NCI-H524 treated with DMSO at 0.1 percent for 48 hours (cell line): ENCODE data around the gene ABHD12.
"Not testable (repeated sequence)": the region's sequence is repeated elsewhere in the genome, so short reads cannot be mapped to it uniquely, and the experiment has no call there.

Experiments
- DNase-seq: peaks from one replicate; lab custom pipeline; 2025; lab: John Stamatoyannopoulos, UW

Gene ABHD12

DNA sequence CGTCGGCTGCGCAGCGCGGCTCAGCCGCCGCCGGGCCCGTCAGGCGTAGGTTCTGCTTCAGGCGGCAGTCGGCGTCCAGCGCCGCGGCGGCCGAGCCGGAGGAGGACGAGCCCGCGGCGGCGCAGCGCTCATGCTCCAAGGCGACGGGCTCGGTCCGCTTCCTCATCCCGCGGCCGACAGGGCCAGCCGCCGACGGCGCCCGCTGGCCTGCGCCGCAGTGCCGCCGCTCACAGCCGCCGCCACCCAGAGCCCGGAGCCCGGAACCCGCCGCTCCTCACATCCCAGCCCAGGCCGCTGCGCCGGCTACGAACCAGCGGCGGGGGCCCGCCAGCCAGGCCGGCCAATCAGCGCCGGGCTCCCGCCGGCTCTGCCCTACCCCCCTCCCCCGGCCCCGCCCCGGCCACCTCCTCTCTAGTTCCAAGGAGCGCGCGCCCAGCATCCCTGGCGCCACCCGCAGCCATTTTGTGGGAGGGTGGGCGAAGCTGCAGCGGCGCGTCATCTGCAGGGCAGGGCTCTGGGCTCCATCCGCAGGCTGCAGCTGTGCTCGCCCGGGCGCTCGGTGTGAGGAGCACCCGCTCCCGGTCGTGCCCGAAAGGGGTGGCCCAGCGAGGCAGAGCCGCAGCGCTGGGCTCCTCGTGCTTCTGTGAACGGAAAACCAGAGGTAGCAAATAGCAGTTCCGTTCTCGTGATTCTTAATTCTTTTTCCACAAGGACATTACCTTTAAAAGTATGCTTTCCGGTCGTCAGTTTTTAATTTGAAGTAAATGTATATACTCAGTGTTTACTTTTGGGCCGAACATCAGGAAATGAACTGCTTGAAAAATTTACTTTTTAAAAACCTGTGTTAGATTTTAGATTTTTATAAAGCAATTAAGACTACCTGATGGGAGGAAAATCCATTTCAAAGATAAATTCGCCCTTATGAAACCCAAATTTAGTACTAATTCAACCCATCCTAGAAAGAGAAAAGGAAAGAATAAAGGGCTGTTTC is at the start of gene ABHD12:
Gene ABHD12, minus strand, starts transcription at position 298 of the 991 bp plus-strand sequence. Its CDS starts 132 bp downstream, at position 166.
- DNase-seq: peak; percentile 84

GRCh38 chr20:25439328-25439727 is 48.7 kb upstream of the ABHD12 start:
- DNase-seq: no peak

- no peak for DNase-seq
These were observed 46.5 kb upstream of the ABHD12 start for GRCh38 chr20:25437153-25437581.

- DNase-seq: no peak
These were observed 33.9 kb upstream of the ABHD12 start for GRCh38 chr20:25424536-25424935.

DNA sequence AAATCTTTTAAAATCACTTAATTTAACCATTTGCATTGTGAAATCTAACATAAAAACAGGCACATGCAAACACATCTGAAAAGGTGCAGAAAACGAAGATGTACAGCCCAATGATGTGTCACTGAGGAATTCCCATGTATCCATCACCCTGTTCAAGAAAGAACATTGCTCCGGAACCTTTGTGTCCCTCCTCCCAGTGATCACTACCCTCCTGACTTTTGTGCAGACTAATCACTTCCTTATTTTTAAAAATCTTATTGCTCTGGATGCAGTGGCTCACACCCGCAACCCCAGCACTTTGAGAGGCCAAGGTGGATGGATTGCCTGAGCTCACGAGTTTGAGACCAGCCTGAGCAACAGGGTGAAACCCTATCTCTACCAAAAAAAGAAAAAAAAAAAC is 31.4 kb upstream of the ABHD12 start:
- no peak for DNase-seq

GRCh38 chr20:25421102-25421501 is 30.5 kb upstream of the ABHD12 start:
- no peak for DNase-seq

DNA sequence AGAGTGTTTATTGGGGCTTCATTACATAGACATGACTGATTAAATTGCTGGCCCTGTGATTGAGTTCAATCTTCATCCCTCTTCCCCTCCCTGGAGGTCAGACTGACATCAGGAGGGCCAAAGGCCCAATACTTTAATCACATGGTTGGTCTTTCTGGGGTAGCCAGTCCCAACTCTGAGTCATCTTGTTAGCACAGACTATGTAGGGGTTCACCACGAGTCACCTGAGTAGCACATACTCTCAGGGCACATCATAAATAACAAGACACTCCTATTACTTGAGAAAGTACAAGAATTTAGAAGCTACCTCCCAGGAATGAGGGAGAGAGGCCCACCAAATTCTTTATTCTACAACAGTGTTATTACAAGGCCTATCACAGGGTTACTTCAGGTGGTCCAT is 28.1 kb upstream of the ABHD12 start:
- DNase-seq: no peak

DNA sequence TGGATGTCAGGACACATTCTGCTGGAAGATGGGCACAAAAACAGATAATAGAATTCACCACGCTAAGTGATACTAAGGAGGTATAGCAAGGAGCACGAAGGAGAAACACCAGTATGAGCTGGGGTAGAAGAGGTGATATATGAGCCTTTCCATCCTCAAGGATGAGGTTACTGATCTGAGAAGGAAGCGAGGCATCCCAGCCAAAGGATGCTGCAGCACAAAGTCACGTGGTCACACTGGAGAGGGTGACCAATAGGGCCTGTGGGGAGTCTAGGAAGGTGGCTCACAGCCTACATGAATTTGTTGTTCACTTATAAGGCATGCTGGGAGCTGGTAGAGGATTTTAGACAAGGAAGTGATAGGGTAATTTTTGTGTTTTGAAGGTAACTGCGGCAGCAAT is 18.3 kb upstream of the ABHD12 start:
- no peak for DNase-seq

- no peak for DNase-seq
These were observed 17.5 kb upstream of the ABHD12 start for GRCh38 chr20:25408170-25408547.

DNA sequence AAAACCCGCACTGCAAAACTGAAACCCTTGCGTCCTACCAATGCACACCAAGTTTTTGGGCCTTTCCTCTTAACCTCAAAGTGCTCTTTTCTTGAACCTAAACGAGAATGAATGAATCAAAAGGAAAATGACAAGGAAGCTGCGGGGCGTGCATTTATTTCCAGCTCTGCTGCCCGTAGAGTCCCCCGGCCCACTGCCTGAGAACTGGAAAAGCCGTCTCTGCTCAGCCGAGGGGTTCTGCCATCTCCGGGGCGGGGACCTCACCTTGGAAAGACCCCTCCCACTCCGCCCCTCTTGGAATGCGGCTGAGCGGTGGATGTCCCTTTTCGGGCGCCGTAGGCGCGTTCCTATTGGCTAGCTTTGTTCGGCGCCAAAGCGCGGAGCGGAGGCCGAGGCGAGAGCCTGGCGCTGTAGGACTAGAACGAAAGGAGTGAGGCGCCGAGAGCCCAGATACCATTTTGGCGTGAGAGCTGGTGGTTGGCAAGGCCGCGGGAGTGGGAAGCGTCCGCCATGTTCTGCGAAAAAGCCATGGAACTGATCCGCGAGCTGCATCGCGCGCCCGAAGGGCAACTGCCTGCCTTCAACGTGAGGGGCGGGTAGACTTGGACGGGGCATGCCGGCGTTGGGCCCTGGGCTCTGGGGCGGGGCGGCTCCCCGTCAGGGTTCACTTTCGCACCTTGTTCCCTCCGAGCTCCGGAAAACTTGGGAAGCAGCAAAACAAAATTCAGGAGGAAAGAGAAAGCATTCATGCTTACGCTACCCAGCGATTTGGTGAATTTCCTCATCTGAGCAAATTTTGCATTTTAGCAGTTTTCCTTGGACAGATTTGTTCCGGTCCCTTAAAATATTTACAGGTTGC is 16.9 kb upstream of the ABHD12 start, which contains the start of gene GINS1:
Gene GINS1, plus strand, starts transcription at position 363 of the 859 bp plus-strand sequence. Its CDS starts 148 bp downstream, at position 511.
- peak; percentile 67 for DNase-seq

DNA sequence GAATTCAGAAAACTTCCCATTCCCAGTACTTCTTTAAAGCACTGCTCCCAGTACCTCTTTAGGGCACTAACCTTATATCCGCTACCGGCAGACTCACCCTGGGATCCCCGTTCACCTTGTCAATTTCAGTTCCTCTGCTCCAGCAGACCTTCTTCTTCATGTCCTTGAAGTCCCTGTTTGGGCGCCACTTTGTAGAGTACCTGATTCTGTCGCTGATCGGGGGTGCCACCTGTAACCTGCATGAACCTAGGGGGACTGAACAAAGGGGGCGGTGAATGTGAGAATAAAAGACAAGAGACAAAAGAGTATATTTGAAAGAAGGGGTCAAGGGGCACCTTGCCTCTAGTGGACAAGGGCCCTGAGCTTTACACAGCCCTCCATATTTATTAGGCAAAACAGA is 11.9 kb upstream of the ABHD12 start:
- no peak for DNase-seq

DNA sequence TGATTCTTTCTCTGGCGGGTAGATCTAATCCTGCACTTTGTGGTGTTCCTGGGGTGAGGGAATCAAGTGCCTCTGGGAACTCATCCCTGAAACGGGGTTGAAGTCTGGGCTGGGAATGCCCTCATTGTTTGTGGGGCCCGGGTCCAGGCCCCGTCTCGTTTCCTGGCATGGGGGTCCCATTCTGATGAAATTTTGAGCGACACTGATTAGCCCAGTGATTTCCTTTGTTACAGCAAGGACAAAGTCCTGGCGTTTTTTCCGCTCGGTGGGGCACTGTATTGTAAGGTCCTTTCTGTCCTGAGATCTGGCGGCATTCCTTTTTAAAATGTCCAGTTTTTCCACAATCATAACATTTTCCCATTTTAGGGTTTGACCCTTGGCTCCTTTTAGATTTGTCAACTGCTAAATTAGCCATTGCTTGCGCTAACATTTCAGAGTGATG is 9.7 kb upstream of the ABHD12 start:
- DNase-seq: not testable (repeated sequence)

- DNase-seq: peak; percentile 33
These were observed 8.4 kb upstream of the ABHD12 start for GRCh38 chr20:25399037-25399430.

GRCh38 chr20:25398376-25399036 is 7.9 kb upstream of the ABHD12 start:
- no peak for DNase-seq

GRCh38 chr20:25397821-25398220 is 7.2 kb upstream of the ABHD12 start:
- DNase-seq: no peak

- DNase-seq: no peak
These were observed 6.5 kb upstream of the ABHD12 start for GRCh38 chr20:25397096-25397495.

- DNase-seq: no peak
These were observed 4.4 kb upstream of the ABHD12 start for GRCh38 chr20:25394996-25395395.

DNA sequence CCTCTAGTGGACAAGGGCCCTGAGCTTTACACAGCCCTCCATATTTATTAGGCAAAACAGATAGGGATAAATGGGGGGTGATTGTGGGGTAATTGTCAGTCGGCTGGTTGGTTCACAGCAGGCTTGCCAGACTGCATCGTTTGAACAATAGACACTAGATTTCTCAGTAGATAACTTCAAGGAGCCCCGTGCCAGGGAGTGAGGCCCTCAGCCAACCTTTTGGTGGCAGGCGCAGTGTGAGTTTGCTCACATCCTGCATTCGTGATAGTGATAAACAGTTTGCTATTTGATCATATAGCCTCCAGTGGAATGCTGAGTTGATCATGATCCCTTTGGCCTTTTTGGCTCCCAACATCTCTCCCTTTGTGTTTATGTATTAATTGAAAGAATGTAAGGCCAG is 3.6 kb upstream of the ABHD12 start:
- no peak for DNase-seq

GRCh38 chr20:25389858-25390537 is 637 bp downstream of the ABHD12 start:
- no peak for DNase-seq

- peak; percentile 43 for DNase-seq
These were observed 1.2 kb downstream of the ABHD12 start for GRCh38 chr20:25389401-25389857.

DNA sequence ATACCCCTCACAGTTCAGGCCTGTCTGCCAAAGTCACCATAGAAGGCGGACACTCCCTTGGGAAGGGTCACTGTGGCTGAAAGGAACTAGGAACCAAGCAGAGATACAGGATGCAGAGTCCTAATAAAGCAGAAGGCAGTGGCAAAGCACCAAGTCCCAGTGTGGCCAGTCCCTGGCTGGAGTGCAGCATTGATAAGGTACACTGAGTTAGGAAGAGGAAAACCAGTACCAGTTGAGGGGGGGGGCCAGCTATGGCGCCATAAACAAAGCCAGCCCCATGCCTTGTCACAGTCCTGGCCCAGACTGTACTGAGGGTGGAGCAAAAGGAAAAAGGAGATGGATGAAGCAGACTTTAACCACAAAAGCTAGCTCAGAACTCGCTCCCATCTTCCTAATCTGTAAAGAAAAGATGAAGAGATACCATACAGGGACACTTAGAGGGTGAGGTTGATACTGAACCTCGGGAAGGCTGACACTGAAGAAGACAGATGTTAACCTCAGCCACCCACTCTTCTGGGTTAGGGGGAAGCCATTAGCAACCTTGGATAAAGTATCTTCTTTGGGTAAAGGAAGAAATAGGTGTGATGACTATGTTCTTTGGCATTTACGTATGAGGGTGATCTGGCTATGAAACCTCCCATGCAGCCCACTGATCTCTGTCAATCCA is 7.8 kb downstream of the ABHD12 start:
- DNase-seq: no peak
